Endothelial cell of umbilical vein (primary cell): Measurements from ENCODE around the gene TRIM77. TPM values are rescaled to one million over a fixed set of nuclear protein-coding genes. Genes with fewer than 3 reads are reported as not detected.
"Not testable (repeated sequence)": the region's sequence is repeated elsewhere in the genome, so short reads cannot be mapped to it uniquely, and the experiment has no call there.

ENCODE experiments used
- BruUV-seq: library from RNA; stranded (reverse); fragments of 400-500 nt; replicated peaks from 2 replicates; lab custom pipeline; 2021; lab: Mats Ljungman, UMichigan
- CTCF ChIA-PET: fragments of 300-600, 350-600 bp; sonication (Branson Sonifier 250); formaldehyde crosslinking; loops from one replicate; lab custom pipeline; 2021; ENCODE audit warnings: antibody characterized with exemption, inconsistent platforms; lab: Charles Lee
- POLR2A ChIA-PET: fragments of 300-600, 350-600 bp; sonication (Branson Sonifier 250); formaldehyde crosslinking; loops from one replicate; lab custom pipeline; 2021; ENCODE audit warnings: antibody characterized with exemption, inconsistent platforms; lab: Charles Lee
- DNase-seq: peaks from one replicate; pipeline ENCODE4 v3.0.0-alpha.2; 2011; ENCODE audit warnings: low read depth, low spot score
- FAIRE-seq: peaks from 2 replicates; lab custom pipeline; 2011; peaks lifted over from hg19 to GRCh38; lab: Jason Lieb, UNC
- H2AFZ ChIP-seq: 2 replicates; pipeline ENCODE4 v1.6.0; 2012; ENCODE audit warnings: low read depth, low read length, control low read depth, inconsistent platforms
- H3K27ac ChIP-seq: 2 replicates; pipeline ENCODE4 v1.5.1; 2011; ENCODE audit warnings: low read depth, mild to moderate bottlenecking, control low read depth, low read length, moderate library complexity; ENCODE audit not compliant: insufficient read depth
- H3K27me3 ChIP-seq, 2 experiments: 2 replicates each; pipeline versions ENCODE4 v1.6.0 to v1.6.1; 2011; ENCODE audit warnings: low read length in 2 of 2, mixed read lengths in 1 of 2; ENCODE audit not compliant: control insufficient read depth in 2 of 2, insufficient read depth in 2 of 2
- H3K36me3 ChIP-seq, 2 experiments: 2 replicates in 1 of 2; 3 replicates in 1 of 2; pipeline ENCODE4 v1.5.1; 2011; ENCODE audit warnings: low read length in 2 of 2, mild to moderate bottlenecking in 1 of 2, moderate library complexity in 1 of 2; ENCODE audit not compliant: control insufficient read depth in 2 of 2, insufficient read depth in 2 of 2; ENCODE audit errors: extremely low read depth in 1 of 2
- H3K4me1 ChIP-seq: 3 replicates; pipeline ENCODE4 v1.5.1; 2011; ENCODE audit warnings: mild to moderate bottlenecking, low read length; ENCODE audit not compliant: control insufficient read depth, insufficient read depth; ENCODE audit errors: extremely low read depth
- H3K4me2 ChIP-seq: 2 replicates; pipeline ENCODE4 v1.6.1; 2011; ENCODE audit warnings: low read length, control low read depth, mixed read lengths; ENCODE audit not compliant: insufficient read depth
- H3K4me3 ChIP-seq, 3 experiments: fragments of 200-600 bp in 1 of 3; sonication (generic), shearing (Covaris generic) in 1 of 3; replicated peaks in 1 of 3; 2 replicates each; pipeline ENCODE4 v1.5.1; 2011 to 2016; ENCODE audit warnings: control low read depth in 3 of 3, low read length in 3 of 3, mild to moderate bottlenecking in 2 of 3, inconsistent platforms in 1 of 3, low read depth in 1 of 3, moderate library complexity in 1 of 3; ENCODE audit not compliant: insufficient read depth in 1 of 3
- H3K79me2 ChIP-seq: 2 replicates; pipeline ENCODE4 v1.6.0; 2012; ENCODE audit warnings: low read length, inconsistent platforms; ENCODE audit not compliant: control insufficient read depth, insufficient read depth
- H3K9ac ChIP-seq: replicated peaks from 2 replicates; pipeline ENCODE3; 2011; ENCODE audit warnings: low read length, control low read depth; ENCODE audit not compliant: insufficient read depth; ENCODE audit errors: extremely low read depth
- H3K9me1 ChIP-seq: replicated peaks from 3 replicates; pipeline ENCODE4 v1.6.0; 2011; ENCODE audit warnings: mild to moderate bottlenecking, low read length; ENCODE audit not compliant: control insufficient read depth, insufficient read depth; ENCODE audit errors: extremely low read depth
- H3K9me3 ChIP-seq: replicated peaks from 2 replicates; pipeline ENCODE4 v1.5.1; 2012; ENCODE audit warnings: low read length, inconsistent platforms; ENCODE audit not compliant: control insufficient read depth, insufficient read depth
- H4K20me1 ChIP-seq: replicated peaks from 2 replicates; pipeline ENCODE3; 2011; ENCODE audit warnings: mild to moderate bottlenecking, low read length; ENCODE audit not compliant: control insufficient read depth, insufficient read depth; ENCODE audit errors: extremely low read depth
- dilution Hi-C: fragments of 300-500 bp; cut with MboI; formaldehyde crosslinking; loops from one replicate; pipeline ENCODE4 v1.15.0; 2019; ENCODE audit warnings: low sequenced_read_pairs; ENCODE audit not compliant: extremely low pct_ligation_motif_present
- intact Hi-C: fragments of 100-400 bp; cut with micrococcal nuclease; formaldehyde crosslinking; loops from one replicate; pipeline ENCODE4 v1.10.0; 2022
- polyA plus RNA-seq, 4 experiments: library from polyadenylated mRNA; depleted of rRNA in 3 of 4; stranded (reverse) in 3 of 4; unstranded in 1 of 4; fragments of >200 nt; gene quantifications; 2 replicates each; pipeline versions ENCODE4 v1.2.1 to v1.2.3, GENCODE V29; 2011 to 2012; ENCODE audit warnings: missing spikeins in 1 of 4
- total RNA-seq: library from RNA; stranded (reverse); gene quantifications from 2 replicates; pipeline ENCODE4 v1.2.3, GENCODE V29; 2021

Gene TRIM77
- total and polyA plus RNA-seq, 2 donors (not counting 3 experiments of a cell fraction or from before 2014, with no cell fraction given) = not detected

- H3K79me2 ChIP-seq, H3K9me1 ChIP-seq, H4K20me1 ChIP-seq, FAIRE-seq, CTCF ChIA-PET, H3K4me2 ChIP-seq, dilution Hi-C loops, H3K9ac ChIP-seq, H3K27ac ChIP-seq, H3K4me1 ChIP-seq, intact Hi-C loops, H3K36me3 ChIP-seq, H3K27me3 ChIP-seq, H3K9me3 ChIP-seq, BruUV-seq, H2AFZ ChIP-seq, POLR2A ChIA-PET, H3K4me3 ChIP-seq, DNase-seq: not testable (repeated sequence)
Measured at GRCh38 chr11:89668158-89668557, 41.9 kb upstream of the TRIM77 start.

- H3K4me2 ChIP-seq, dilution Hi-C loops, H3K9ac ChIP-seq, H3K9me1 ChIP-seq, FAIRE-seq, H3K27me3 ChIP-seq, H3K4me3 ChIP-seq, BruUV-seq, H2AFZ ChIP-seq, POLR2A ChIA-PET, H3K79me2 ChIP-seq, CTCF ChIA-PET, intact Hi-C loops, H3K36me3 ChIP-seq, H4K20me1 ChIP-seq, DNase-seq, H3K9me3 ChIP-seq, H3K4me1 ChIP-seq, H3K27ac ChIP-seq: not testable (repeated sequence)
Measured at GRCh38 chr11:89669586-89669985, 40.5 kb upstream of the TRIM77 start.

- CTCF ChIA-PET, POLR2A ChIA-PET, DNase-seq, H3K4me1 ChIP-seq, BruUV-seq, FAIRE-seq, H3K4me2 ChIP-seq, H3K27ac ChIP-seq, H3K9me3 ChIP-seq, H3K79me2 ChIP-seq, H3K9ac ChIP-seq, H3K36me3 ChIP-seq, H3K9me1 ChIP-seq, H2AFZ ChIP-seq, H4K20me1 ChIP-seq, dilution Hi-C loops, H3K27me3 ChIP-seq, H3K4me3 ChIP-seq: not testable (repeated sequence)
- intact Hi-C loops = loop anchor here (10.0 kb wide), 1 partner anchor 445 kb away; no protein-coding TSS in a partner anchor
Measured at GRCh38 chr11:89669993-89670669, 40.0 kb upstream of the TRIM77 start.

GRCh38 chr11:89672547-89672946 lies 37.6 kb upstream of the TRIM77 start:
- H3K9ac ChIP-seq, H3K36me3 ChIP-seq, H4K20me1 ChIP-seq, H3K9me3 ChIP-seq, H3K4me2 ChIP-seq, H3K4me1 ChIP-seq, H3K79me2 ChIP-seq, H3K9me1 ChIP-seq, dilution Hi-C loops, CTCF ChIA-PET, H3K27ac ChIP-seq, H3K4me3 ChIP-seq, H2AFZ ChIP-seq, POLR2A ChIA-PET, H3K27me3 ChIP-seq, BruUV-seq, FAIRE-seq, DNase-seq: not testable (repeated sequence)
- intact Hi-C loops = loop anchor here (10.0 kb wide), 1 partner anchor 442 kb away; no protein-coding TSS in a partner anchor
